Large intestine (tissue), 3 donors: ENCODE measurements around the gene BMP10. TPM values are rescaled to one million over a fixed set of nuclear protein-coding genes. Genes with fewer than 3 reads are reported as not detected.

Source experiments
- DNase-seq, 2 donors: peaks; one replicate each; pipeline versions ENCODE4 v3.0.0 to v3.0.0-alpha.2; 2013
- H3K27ac ChIP-seq: one replicate; pipeline ENCODE4 v1.5.1; 2013; ENCODE audit warnings: low read length
- H3K27me3 ChIP-seq: 2 replicates; pipeline ENCODE4 v1.6.1; 2013; ENCODE audit warnings: low read length; ENCODE audit not compliant: control insufficient read depth, insufficient read depth
- H3K36me3 ChIP-seq: 2 replicates; pipeline ENCODE4 v1.6.1; 2013; ENCODE audit warnings: low read length; ENCODE audit not compliant: control insufficient read depth, insufficient read depth
- H3K4me1 ChIP-seq: one replicate; pipeline ENCODE4 v1.6.1; 2013; ENCODE audit warnings: low read length; ENCODE audit not compliant: control insufficient read depth, insufficient read depth
- H3K4me3 ChIP-seq: one replicate; pipeline ENCODE4 v1.5.1; 2013; ENCODE audit warnings: low read length
- H3K9me3 ChIP-seq: one replicate; pipeline ENCODE4 v1.6.1; 2013; ENCODE audit warnings: mild to moderate bottlenecking, low read depth, low read length, moderate library complexity; ENCODE audit not compliant: control insufficient read depth
- WGBS: methylation state at CpG from one replicate; pipeline ENCODE4 v1.1.5; 2013; ENCODE audit warnings: low lambda C conversion rate; ENCODE audit not compliant: insufficient coverage; 5-methylcytosine and 5-hydroxymethylcytosine counted together
- polyA plus RNA-seq: library from polyadenylated mRNA; unstranded; fragments of 120-200 nt; gene quantifications from one replicate; pipeline ENCODE4 v1.2.1, GENCODE V29; 2013

BMP10 gene
- polyA plus RNA-seq, 1 donor, result not detected

DNA sequence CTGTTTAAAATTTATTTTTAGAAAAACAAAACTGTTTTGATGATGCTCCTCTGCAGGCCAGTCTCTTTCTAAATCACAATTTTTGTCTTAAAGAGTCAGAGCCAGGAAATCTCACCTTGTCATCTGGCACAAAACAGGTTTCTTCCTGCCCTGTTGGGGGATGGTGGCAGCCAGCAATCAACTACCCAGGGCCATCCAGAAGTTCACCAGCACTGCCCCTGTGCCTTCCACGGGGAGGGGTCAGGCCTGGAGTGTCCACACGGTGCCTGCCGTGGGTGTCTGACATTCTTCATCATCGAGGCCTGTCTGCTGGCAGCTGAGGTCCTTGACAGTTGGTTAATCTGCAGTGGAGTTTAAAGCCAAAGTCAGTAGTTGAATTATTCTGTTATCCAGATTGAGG, 40.0 kb upstream of the BMP10 start:
- no peak for DNase-seq
- Histone ChIP-seq H3K4me1 (no peaks in the 10 kb centered on the region), H3K27me3 (no peaks in the 10 kb centered on the region), H3K9me3 (no peaks in the 10 kb centered on the region), H3K4me3 (no peak overlapping the region), H3K27ac (no peak overlapping the region), H3K36me3 (no peaks in the 10 kb centered on the region)
- no CpG with 5 or more reads among the region's 4 CpGs for WGBS

DNA sequence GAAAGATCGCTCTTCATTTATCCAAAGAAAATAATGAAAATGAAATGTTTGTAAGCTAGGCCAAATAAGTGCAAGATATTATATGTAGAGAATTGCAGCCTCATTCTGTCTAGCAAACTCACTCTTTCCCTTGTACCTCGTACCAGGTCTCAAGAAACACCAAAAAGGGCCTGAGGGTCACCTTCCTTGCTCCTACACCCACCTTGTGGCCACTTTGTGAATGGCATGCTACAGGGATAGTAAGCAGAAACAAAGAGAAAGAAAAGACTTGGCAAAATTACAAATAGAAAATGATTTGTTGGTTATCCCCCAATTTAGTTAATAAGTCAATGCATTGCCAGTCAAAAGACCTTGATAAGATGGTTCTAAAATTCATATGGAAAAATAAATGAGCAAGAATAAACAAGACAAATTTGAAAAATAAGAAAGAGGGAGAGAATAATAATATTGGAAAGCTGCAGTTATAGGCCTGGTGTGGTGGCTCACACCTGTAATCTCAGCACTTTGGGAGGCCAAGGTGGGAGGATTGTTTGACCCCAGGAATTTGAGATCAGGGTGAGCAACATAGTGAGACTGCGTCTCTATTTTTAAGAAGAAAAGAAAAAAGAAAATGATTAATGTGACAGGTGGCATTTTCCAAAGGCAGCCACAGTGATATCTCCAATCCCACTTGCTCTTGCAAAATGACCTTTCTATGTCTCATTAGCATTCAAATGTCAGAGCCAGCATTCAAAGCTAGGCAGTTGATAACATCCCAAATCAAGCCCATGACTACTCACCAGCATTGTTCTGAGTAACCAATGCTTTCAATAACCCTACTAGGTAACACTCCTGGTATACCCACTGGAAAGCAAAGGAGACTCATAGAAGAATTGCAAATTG, 38.8 kb upstream of the BMP10 start:
- H3K36me3 ChIP-seq, result no peaks in the 10 kb centered on the region
- peak; percentile 20 to 33 for DNase-seq
- H3K4me1 ChIP-seq, result no peaks in the 10 kb centered on the region
- H3K27ac ChIP-seq, result no peak overlapping the region
- no peak overlapping the region for H3K4me3 ChIP-seq
- no peaks in the 10 kb centered on the region for H3K9me3 ChIP-seq
- no peaks in the 10 kb centered on the region for H3K27me3 ChIP-seq
- 91% methylated on average over 1 of the region's 3 CpGs for WGBS

DNA sequence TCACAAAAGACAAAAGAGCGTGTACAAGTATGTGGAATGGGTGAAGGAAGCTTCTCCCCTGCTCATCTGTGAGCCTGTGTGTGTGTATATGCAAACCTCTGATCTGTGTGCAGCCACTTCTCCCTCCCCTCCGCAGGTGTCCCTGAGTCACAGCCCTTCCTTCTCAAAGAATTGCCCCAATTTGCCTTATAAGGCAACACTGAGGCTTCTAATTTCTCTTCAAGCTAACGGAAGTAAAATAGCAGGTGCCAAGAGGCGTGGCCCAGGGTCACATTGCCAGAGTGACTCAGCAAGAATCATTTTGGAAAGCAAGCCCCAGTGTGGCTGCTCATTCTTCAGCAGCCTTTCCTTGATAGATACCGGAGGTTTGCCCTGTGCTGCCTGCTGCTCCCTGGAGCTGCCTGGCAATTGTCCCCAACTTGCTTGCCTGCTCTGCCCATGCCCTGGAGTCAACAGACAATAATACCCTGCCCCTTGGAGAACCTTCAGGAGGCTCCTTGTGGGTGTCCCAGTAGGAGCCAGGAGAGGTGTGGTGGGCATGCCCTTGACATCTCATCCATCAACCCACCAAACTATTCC, 37.3 kb upstream of the BMP10 start:
- H3K4me3 ChIP-seq, result no peak overlapping the region
- H3K27ac ChIP-seq, result no peak overlapping the region
- no peaks in the 10 kb centered on the region for H3K36me3 ChIP-seq
- DNase-seq, result peak; percentile 31 to 58
- H3K27me3 ChIP-seq, result no peaks in the 10 kb centered on the region
- H3K4me1 ChIP-seq, result no peaks in the 10 kb centered on the region
- no peaks in the 10 kb centered on the region for H3K9me3 ChIP-seq
- no CpG with 5 or more reads among the region's 5 CpGs for WGBS

DNA sequence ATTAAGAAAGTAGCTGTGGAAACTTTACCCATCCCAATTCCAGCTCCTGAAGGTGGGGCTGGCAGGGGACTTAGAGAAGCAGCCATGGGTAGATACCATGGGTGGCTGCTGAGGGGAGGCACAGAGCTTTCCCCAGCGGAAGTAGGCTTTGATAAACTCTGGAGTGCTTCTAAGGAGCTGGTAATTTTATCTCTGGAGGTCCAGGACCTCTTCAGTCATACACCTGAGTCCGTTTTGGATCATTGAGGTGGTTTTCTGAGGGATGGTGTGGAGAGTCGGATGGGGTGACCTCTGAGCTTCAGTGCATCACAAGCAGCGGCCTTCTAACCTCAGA, 36.7 kb upstream of the BMP10 start:
- H3K36me3 ChIP-seq, result no peaks in the 10 kb centered on the region
- H3K27ac ChIP-seq, result no peak overlapping the region
- no peak overlapping the region for H3K4me3 ChIP-seq
- no peak for DNase-seq
- WGBS, result 80% methylated on average over 1 of the region's 4 CpGs
- no peaks in the 10 kb centered on the region for H3K9me3 ChIP-seq
- H3K4me1 ChIP-seq, result no peaks in the 10 kb centered on the region
- H3K27me3 ChIP-seq, result no peaks in the 10 kb centered on the region

DNA sequence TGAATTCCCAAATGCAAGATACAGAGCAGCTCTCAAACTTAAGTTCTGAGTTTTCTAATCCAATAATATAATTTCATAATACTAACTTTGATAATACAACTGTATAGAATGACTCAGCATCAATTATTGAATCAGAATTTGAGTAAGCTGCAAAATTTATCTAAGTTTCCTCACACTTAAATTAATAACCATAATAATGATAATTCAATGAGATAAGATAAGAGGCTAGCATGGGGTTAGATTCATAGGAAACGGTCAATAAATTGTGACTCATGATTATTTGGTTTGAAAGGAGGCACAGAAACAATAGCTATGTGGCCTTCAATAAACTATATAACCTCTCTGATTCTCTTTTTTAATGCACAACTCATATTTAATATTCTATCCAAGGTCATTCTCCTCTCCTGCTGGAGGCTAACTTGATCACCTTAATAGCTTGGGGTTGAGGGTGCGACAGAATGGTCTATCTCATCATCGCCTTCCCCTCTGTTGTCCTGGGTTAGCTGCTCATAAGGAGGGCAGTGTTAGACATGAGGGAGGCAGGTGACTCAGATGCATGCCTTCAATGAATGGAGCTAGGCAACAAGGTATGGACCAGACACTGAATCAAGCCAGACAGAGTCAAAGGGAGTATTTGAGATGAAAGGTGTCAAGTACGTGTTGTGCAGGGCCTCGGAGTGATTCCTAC, 36.2 kb upstream of the BMP10 start:
- Histone ChIP-seq H3K4me1 (no peaks in the 10 kb centered on the region), H3K27me3 (no peaks in the 10 kb centered on the region), H3K36me3 (no peaks in the 10 kb centered on the region), H3K9me3 (no peaks in the 10 kb centered on the region), H3K4me3 (no peak overlapping the region), H3K27ac (no peak overlapping the region)
- no peak for DNase-seq
- 20% methylated on average over 1 of the region's 5 CpGs for WGBS

DNA sequence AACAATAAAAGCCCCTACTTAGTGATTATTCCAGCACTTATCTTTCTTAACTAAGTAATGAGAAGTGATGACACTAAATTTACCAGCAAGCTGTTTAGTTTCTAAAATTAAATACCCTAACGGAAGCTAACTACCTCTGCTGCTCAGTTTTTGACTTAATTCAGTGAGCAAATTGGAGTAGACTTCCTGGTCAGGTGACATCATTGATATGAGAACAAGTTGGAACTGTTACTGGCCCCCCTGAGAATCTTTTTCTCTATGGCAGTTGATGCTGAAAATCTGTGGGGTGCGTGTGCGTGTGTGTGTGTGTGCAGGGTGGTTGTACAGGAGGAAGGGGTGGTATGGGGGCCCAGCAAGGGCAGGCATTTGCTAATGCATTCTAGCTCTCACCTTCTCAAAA, 35.5 kb upstream of the BMP10 start:
- Histone ChIP-seq H3K27ac (no peak overlapping the region), H3K36me3 (no peaks in the 10 kb centered on the region), H3K4me3 (no peak overlapping the region), H3K27me3 (no peaks in the 10 kb centered on the region), H3K4me1 (no peaks in the 10 kb centered on the region), H3K9me3 (no peaks in the 10 kb centered on the region)
- DNase-seq, result no peak
- WGBS, result no CpG with 5 or more reads among the region's 3 CpGs

DNA sequence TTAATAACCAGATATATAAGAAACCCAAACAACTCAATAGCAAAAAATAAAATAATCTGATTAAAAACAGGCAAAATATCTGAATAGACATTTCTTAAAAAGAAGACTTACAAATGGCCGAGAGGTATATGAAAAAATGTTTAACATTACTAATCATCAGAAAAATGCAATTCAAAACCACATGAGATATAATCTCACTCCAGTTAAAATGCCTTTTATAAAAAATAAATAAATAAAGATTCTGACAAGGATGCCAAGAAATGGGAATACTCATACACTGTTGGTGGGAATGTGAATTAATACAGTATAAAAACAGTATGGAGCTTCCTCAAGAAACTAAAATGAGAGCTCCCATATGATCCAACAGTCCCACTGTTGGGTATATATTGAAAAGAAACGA, 33.9 kb upstream of the BMP10 start:
- Histone ChIP-seq H3K27ac (no peak overlapping the region), H3K27me3 (no peaks in the 10 kb centered on the region), H3K4me3 (no peak overlapping the region), H3K9me3 (no peaks in the 10 kb centered on the region), H3K36me3 (no peaks in the 10 kb centered on the region), H3K4me1 (no peaks in the 10 kb centered on the region)
- WGBS, result 92% methylated on average over 2 of the region's 2 CpGs
- no peak for DNase-seq

DNA sequence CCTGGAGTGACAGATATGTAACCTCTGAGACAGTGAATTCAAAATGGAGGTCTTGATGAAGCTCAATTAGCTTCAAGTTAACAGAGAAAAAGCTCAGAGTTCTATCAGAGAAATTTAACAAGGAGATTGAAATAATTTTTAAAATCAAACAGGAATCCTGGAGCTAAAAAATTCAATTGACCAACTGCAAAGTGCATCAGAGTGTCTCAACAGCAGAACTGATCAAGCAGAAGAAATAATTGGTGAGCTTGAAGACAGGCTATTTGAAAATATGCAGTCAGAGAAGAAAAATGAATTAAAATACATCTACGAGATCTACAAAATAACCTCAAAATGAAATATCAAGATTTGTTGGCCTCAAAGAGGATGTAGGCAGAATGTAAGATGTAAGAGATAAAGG, 30.4 kb upstream of the BMP10 start:
- Histone ChIP-seq H3K4me1 (no peaks in the 10 kb centered on the region), H3K36me3 (no peaks in the 10 kb centered on the region), H3K9me3 (no peaks in the 10 kb centered on the region), H3K27me3 (no peaks in the 10 kb centered on the region), H3K27ac (no peak overlapping the region), H3K4me3 (no peak overlapping the region)
- DNase-seq, result no peak
- WGBS, result 100% methylated on average over 1 of the region's 1 CpG

DNA sequence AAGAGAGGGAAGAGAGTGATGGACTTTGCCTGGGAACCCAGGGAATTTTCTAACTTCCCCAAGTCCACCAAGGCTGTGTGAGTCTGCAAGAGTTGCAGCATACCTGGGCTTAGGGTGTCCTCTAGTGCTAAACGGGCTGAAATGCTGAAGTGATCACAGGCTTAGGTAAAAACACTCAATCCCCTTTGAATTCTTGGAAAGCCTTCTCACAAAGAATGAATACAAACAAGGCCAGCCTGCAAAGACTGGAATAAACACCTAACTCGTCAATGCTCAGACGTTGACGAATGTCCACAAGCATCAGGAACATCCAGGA, 30.0 kb upstream of the BMP10 start:
- H3K9me3 ChIP-seq, result no peaks in the 10 kb centered on the region
- no peaks in the 10 kb centered on the region for H3K36me3 ChIP-seq
- DNase-seq, result no peak
- WGBS, result no CpG with 5 or more reads among the region's 4 CpGs
- H3K27ac ChIP-seq, result no peak overlapping the region
- H3K4me3 ChIP-seq, result no peak overlapping the region
- no peaks in the 10 kb centered on the region for H3K4me1 ChIP-seq
- H3K27me3 ChIP-seq, result no peaks in the 10 kb centered on the region

DNA sequence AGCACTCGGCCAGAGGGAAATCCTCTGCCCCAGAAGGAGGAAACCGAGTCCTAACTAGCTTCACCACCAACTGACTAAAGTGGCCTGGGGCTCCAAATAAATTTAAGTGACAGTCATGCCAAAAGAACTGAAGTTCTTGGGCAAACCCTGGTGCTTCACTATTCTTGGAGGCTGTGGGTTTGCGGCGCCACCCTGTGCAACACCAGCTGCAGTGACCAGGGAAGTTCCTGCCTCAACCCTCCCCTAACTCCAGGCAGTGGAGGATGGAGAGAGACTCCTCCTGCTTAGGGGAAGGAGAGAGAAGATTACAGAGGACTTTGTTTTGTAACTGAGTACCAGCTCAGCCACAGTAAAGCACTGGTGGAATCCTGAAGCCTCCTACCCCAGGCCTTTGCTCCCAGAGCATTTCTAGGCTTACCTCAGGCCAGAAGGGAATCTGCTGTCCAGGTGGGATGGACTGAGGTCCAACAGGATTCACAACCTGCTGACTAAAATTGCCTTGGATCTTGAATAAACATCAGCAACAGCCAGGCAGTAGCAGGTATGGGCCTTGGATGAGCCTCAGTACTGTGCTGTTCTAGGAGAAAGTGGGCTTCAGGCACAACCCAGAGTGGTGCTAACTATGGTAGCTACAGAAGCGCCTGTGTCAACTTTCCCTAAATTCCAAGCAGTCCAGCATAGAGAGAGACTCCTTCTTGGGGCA, 29.4 kb upstream of the BMP10 start:
- H3K27ac ChIP-seq, result no peak overlapping the region
- no peaks in the 10 kb centered on the region for H3K27me3 ChIP-seq
- H3K9me3 ChIP-seq, result no peaks in the 10 kb centered on the region
- WGBS, result no CpG with 5 or more reads among the region's 5 CpGs
- no peak for DNase-seq
- H3K4me3 ChIP-seq, result no peak overlapping the region
- H3K36me3 ChIP-seq, result no peaks in the 10 kb centered on the region
- H3K4me1 ChIP-seq, result no peaks in the 10 kb centered on the region
